AG09319 (cell line): ENCODE data around the gene SYNE2.

Experiments
- DNase-seq: peaks from one replicate; pipeline ENCODE4 v3.0.0-alpha.2; 2010; ENCODE audit warnings: low read depth; ENCODE audit errors: extremely low read depth
- TF ChIP-seq, protein P1 (sequence below): IDR thresholded peaks from 2 replicates; pipeline ENCODE4 v1.5.1; 2011; ENCODE audit warnings: low read depth, mild to moderate bottlenecking, inconsistent platforms, low read length, moderate library complexity

Gene SYNE2

DNA sequence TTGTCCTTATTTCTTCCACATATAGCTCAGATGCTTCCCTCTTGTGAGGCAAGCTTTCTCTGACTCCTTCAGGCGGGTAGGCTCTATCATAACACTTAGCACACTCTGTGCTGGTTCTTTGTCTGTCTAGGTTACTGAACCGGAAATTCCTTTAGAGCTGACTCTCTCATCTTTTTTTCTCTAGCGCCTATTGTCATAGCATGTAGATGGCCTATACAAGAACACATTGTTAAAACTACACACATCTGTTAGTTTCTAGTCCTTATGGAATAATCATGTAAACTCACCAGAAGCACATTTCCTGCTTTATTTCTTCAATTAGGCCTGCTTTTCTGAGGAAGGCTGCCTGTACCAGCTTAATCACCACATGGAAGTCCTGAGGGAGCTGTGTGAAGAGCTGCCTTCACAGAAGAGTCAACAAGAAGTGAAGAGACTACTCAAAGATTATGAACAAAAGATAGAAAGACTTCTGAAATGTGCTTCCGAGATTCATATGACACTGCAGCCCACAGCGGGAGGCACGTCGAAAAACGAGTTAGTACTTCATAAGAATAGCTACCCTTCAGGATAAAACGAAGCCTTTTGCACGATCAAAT lies 143.9 kb downstream of the SYNE2 start:
- no peak for DNase-seq
- TF ChIP-seq, protein P1, sequence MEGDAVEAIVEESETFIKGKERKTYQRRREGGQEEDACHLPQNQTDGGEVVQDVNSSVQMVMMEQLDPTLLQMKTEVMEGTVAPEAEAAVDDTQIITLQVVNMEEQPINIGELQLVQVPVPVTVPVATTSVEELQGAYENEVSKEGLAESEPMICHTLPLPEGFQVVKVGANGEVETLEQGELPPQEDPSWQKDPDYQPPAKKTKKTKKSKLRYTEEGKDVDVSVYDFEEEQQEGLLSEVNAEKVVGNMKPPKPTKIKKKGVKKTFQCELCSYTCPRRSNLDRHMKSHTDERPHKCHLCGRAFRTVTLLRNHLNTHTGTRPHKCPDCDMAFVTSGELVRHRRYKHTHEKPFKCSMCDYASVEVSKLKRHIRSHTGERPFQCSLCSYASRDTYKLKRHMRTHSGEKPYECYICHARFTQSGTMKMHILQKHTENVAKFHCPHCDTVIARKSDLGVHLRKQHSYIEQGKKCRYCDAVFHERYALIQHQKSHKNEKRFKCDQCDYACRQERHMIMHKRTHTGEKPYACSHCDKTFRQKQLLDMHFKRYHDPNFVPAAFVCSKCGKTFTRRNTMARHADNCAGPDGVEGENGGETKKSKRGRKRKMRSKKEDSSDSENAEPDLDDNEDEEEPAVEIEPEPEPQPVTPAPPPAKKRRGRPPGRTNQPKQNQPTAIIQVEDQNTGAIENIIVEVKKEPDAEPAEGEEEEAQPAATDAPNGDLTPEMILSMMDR, result no peak

DNA sequence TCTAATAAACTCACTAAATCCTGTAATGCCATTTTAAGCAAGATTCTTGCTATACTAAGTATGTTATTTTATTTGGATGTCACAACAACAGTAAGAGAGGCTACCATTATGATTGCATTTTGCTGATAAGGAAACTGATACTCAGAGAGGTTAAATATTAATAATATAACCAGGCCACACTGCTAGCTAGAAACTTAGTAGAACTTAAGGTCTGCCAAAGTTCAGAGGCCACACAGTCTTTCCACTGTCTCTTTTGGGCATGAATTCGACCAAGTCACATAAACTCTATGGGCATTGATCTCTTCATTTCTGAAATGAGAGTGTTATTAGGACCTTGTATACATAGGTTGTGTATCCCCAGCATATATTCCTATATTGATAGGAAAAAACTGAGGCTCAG lies 147.9 kb downstream of the SYNE2 start:
- TF ChIP-seq, protein P1, result no peak
- DNase-seq, result no peak

DNA sequence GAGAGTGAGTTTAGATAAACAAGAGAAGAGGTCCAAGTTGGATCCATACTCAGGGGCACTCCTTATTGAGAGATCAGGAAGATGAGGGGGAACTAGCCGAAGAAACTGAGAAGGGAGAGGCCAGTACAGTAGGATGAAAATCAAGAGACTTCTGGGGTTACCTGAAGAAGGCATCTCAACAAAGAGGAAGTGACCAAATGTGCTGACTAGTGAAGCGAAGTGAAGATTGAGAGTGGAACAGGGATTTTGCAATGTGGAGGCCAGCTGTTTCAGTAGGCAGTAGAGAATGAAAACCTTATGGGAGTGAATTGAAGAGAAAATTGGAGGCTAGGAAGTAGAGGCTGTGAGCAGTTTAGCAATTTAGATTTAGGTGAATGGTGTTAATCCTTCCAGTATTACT lies 153.0 kb downstream of the SYNE2 start:
- DNase-seq, result no peak
- TF ChIP-seq, protein P1, result no peak

DNA sequence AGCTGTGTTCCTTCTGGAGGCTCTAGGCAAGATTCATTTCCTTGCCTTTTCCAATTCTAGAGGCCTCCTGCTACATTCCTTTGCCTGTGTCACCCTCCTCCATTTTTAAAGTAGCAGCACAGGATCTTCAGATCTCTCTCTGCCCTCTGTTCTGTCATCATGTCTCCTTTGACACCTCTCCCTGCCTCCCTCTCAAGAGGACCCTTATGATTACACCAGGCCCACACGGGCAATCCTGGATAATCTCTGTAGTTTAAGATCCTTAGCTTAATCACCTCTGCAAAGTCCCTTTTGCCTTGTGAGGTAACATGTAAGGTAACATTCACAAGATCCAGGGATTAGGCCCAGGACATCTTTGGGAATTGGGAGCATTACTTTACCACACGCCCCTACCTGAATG lies 155.2 kb downstream of the SYNE2 start:
- DNase-seq, result no peak
- TF ChIP-seq, protein P1, result no peak

DNA sequence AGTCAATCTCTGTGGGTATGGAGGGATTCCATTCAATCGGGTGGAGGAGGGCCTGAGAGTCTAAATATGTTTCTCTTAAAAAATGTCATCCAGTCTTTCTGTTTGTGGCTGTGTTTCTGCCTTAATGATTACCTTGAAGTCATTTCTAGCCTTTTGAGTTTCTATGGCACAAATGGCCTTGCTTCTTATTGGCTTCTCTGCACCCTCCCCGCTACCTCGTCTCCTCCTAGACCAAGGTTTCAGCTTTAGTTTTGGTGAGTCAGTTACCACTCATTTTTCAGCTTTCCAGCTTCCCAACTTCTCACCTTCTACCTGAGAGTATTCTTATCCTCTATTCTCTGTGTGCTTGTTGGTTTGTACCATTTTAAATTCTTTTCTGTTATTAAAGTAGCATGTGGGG lies 159.2 kb downstream of the SYNE2 start:
- no peak for DNase-seq
- TF ChIP-seq, protein P1, result no peak

DNA sequence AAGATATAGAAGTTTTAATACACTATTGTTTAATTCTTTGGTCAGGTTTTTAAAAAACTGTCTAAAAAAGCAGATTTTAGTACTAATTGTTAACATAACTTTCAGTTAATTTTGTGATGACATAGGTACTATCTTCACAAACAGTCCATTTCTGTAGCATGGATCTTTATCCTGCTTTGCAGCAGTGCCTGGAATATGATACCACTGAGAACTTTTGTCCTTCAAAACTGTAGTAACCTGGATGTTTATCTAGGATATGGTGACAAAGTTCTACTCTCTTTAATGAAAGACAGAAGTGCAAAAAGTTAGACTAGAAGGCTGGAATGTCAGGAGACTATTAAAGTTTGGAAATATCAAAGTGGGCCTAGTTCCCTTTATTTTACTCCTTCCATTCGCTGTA lies 159.9 kb downstream of the SYNE2 start:
- no peak for DNase-seq
- TF ChIP-seq, protein P1, result no peak

DNA sequence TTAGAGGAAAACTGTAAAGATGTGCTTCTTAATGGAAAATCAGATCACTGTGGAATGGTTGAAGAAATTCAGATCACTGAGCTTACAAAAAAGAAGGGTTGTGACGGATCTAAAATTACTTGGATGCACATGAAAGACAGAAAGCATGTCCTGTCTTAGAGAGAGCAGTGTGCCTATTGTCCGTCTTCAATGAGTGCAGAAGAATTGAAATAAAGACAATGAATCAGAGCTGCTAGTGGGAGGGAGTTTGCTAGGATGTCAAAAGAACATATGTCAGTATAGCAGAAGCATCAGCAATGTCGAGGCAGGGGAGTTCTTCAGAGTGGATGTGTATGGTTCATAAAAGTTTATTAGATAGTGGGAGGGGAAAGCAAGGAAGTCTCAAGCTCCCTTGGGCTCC lies 172.7 kb downstream of the SYNE2 start:
- TF ChIP-seq, protein P1, result no peak
- no peak for DNase-seq
